GDM1 (cell line): ENCODE results near the gene MCC.

Experiments
- DNase-seq: peaks from one replicate; lab custom pipeline; 2025; lab: John Stamatoyannopoulos, UW

The MCC gene

DNA sequence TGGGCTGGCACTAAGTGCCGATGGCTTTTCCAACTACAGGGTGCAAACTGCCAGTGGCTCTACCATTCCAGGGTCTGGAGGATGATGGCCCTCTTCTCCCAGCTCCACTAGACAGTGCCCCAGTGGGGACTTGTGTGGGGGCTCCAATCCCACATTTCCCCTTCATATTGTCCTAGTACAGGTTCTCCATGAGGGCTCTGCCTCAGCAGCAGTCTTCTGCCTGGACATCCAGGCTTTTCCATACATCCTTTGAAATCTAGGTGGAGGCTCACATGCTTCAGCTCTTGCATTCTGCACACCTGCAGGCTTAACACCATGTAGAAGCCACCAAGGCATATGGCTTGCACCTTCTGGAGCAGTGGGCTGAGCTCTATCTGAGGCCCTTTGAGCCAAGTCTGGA, 123.8 kb downstream of the MCC start:
- no peak for DNase-seq

DNA sequence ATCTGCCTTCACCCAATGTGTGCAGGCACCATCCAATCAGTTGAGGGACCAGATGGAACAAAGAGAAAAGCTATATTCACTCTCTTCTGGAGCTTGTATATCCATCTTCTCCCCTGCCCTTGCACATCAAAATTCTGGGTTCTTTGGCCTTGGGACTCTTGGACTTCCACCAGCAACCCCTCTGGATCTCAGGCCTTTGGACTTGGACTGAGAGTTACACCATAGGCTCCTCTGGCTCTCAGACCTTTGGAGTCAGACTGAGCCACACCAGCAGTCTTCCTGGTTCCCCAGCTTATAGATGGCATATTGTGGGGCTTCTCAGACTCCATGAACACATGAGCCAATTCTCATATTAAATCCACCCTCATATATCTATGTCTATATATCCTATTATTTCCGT, 126.6 kb downstream of the MCC start:
- DNase-seq: no peak

- no peak for DNase-seq
Measured at GRCh38 chr5:113359419-113359818, 128.8 kb downstream of the MCC start.

- DNase-seq: no peak
Measured at GRCh38 chr5:113358696-113359095, 129.6 kb downstream of the MCC start.

DNA sequence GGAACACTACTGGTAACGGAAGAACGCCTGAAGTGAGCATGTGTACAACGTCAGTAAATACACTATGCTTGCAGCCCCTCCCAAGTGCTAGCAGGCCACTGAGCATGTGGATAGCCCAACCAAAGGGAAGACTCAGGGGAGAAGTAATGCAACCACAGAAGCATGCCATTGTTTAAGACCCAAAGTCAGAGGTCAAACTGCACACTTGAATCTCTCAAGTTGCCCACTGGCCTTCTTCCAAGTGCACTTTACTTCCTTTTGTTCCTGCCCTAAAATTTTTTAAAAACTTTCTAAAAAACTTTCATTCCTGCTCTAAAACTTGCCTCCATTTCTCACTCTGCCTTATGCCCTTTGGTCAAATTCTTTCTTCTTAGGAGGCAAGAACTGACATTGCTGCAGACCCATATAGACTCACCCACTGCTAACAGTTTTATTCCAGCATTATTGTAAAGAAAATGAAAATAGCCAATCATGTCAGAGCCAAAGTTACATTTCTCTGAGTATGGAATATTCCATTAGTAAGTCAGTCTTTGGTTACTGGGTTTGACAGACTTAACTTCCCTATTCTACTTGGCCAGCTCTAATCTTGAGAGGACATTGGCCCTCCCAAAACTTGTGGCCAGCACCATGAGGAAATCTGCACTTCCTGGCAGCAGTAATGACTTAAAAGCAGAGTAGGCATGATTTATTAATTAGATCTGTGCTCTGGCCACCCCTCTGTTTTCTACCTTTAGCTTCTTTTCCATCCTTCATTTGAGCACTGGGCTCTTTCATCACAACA, 130.4 kb downstream of the MCC start:
- DNase-seq: no peak

DNA sequence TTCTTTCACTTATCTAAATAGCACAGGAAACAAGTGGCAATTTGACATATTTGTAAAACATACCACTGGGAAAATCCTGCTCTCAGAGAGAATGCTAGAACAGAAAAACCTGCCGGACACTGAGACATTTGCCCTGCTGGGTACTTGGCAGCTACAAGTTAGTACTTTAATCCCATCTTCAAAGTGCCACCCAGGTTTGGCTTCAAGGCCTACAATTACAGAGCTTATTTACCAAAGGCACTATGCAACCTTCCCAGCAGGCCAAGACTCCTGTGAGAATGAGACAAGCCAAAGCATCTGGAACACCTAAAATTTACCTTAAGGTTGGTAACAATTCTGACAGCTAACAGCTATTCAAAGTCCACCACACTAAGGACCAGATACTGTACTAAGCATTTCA, 131.8 kb downstream of the MCC start:
- DNase-seq: no peak

- no peak for DNase-seq
Measured at GRCh38 chr5:113354055-113354454, 134.2 kb downstream of the MCC start.

DNA sequence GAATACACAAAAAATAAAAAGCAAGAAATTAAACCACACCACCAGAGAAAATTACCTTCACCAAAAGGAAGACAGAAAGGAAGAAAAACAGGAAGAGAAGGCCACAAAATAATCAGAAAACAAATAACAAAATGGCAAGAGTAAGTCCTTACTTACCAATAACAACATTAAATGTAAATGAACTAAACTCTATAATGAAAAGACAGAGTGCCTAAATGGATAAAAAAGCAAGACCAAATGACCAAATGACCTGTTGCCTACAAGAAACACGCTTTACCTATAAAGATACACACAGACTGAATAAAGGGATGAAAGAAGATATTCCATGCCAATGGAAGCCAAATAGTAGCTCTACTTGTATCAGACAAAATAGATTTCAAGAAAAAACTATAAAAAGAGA, 140.7 kb downstream of the MCC start:
- no peak for DNase-seq

DNA sequence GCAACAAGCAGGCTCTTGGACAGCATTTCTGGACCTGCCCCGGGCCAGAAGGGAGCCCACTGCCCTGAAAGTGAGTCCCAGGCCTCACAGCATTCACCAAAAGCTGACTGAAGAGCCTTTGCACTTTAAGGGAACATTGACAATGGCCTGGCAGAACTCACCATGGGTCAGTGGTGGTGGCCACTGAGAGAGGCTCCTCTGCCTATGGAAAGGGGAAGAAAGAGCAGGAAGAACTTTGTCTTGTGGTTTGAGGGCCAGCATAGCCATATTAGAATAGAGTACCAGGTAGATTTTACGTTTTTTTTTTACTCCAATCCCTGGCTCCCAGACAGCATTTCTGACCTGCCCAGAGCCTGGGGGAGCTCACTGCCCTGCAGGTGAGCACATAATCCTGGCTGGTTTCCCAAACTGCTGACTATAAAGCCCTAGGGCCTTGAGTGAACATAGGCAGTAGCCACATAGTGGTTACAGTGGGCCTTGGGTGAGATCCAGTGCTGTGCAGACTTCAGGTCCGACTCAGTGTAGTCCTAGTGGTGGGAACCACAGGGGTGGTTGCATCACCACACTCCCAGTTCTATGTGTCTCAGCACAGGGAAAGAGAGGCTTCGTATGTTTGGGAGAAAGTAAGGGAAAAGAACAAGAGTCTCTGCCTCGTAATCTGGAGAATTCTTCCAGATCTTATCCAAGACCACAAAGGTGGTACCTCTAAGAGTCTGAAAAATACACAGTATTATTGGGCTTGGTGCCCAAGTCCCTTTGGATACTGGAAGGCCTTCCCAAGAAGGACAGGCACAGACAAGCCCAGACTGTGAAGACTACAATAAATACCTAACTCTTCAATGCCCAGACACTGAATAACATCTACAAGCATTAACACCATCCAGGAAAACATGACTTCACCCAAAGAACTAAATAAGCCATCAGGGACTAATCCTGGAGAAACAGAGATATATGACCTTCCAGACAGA, 143.0 kb downstream of the MCC start:
- no peak for DNase-seq

DNA sequence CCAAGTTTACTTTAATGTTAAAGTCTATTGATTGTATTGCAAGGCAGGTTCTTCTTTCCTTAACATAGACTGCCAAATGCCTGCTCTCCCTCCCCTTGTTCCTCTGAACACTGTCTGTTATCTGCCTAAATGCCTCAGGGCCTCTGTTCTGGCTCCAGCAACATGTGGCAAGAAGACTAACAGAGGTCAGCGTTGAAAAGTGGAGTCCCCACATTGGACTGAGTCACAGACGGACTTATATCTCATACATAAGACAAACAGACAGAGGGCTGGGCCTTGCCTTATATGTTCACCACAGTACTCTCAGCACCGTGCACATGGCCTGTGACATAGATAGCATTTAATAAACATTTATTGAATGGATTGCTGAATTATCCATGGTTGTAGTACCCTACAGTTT, 144.9 kb downstream of the MCC start:
- DNase-seq: no peak

- DNase-seq: no peak
Measured at GRCh38 chr5:113340537-113340936, 147.7 kb downstream of the MCC start.

GRCh38 chr5:113338628-113339027, 149.6 kb downstream of the MCC start:
- DNase-seq: no peak

DNA sequence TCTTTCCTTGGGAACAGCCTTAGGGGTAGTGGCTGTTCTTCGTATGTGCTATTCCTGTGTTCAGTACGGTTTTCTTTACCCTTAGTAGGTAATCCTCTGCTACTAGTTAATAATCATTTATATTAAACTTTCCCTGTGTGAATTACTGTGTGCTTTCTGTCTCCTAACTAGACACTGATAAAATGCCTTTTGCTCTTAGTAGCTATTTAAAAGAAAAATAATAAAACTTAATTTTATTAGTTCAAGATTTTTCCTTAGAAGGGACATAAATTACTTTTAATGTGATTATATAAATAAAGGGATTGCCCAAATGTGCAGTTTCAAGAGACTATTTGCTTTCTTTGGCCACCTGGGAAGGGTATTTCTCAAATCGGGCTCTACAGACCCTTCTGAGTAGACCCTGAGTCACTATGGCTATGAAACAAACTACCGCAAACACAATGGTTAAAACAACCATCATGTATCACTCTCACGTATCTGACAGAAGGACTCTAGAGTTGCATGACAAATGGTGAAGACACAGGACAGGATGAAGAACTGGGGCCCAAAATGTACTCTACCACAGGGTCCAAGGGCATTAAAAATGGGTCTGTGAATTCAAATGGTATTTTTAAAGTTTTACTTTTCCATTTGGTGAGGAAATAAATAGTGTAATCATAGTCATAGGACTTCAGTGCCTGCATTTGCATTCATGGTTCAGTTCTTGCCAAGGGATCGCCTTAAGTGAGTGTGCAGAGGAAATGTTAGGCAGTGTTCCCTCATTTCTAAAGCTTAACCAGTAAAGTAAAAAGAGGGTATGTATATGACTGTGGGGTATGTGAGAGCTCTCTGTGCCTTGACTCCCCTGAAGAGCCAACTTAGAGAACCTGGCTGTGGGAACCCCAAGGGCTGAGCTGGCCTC, 150.5 kb downstream of the MCC start:
- no peak for DNase-seq

DNA sequence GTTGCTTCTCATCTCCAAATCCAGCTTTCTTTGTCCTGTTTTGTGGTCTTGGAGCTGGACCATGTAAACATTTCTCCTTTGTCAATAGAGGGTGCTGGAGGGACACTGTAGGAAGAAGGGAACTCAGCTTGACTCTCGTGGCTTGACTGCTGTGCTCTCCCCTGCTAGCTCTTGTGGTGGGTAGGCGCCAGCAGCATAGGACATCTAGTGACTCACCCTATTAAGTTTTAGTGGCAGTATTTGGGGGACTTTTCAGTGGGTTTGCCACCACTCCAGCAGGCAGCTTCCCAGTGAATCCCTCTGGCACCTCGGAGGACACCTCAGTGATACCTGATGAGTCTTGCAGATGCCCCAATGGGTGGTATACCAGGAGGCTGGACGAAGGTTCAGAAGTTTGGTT, 151.3 kb downstream of the MCC start:
- DNase-seq: peak; percentile 15

GRCh38 chr5:113333411-113333810, 154.8 kb downstream of the MCC start:
- DNase-seq: no peak

DNA sequence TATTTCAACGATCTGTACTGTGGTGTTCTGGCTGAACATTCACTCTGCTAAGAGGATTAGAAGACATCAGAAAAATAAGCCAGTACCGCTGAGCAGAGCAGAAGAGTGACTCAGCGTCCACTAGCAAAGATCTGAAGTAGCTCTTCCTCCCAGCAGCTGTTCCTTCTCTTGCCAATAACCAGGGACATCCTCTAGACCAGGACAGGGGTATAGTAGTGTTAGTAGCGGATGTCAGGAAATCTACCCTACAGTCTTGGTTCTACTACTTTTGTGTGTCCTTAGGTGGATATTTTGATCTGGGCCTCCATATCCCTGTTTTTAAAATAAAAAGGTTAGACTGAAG, 157.1 kb downstream of the MCC start:
- no peak for DNase-seq

- no peak for DNase-seq
Measured at GRCh38 chr5:113330533-113331208, 157.6 kb downstream of the MCC start.

- no peak for DNase-seq
Measured at GRCh38 chr5:113329981-113330380, 158.3 kb downstream of the MCC start.

GRCh38 chr5:113325054-113325453, 163.2 kb downstream of the MCC start:
- no peak for DNase-seq

DNA sequence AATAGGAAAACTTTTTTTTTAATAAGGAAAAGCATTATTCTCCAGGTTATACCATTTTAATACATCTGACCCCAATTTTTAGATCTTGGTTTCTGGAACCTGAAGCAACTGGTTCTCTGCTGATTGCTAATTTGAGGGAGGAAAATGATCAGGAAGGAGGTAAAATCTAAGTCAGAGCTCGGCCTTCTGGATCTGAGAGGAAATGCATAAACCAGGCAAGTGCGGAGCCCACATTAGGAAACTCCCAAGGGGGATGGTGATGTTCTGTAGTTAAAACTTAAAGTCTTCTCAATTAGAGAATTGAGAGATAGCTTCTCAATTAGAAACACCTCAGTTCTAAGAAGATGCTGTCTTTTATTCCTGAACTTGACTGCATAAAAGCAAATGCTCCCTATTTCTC, 167.0 kb downstream of the MCC start:
- DNase-seq: no peak

DNA sequence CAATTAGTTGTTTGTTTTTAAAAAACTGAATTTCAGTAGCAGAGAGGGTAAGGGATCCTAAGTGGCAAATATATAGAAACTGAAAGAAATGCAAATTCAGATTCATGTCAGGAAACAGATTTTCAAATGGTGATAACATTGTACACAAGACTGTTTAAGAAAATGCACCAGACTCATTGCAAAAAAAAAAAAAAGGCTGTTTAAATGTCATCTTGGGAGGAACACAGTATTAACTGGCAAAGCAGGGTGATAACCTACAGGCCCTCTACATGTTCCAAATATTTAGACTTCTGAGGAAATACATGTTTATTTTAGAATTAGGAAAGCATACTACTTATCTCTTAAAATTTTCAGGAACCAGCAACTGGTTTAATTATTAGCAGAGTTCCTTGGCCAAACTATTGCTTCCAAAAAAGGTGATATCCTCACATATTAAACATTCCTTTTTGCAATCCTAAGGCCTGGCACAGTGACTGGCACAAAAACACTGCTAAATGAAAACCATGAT, 167.9 kb downstream of the MCC start:
- no peak for DNase-seq
